Left forelimb (tissue), 1 donor: ENCODE results near the gene MAP7D1.
"Not testable (repeated sequence)": the region's sequence is repeated elsewhere in the genome, so short reads cannot be mapped to it uniquely, and the experiment has no call there.

Source experiments
- DNase-seq: peaks from one replicate; pipeline ENCODE4 v3.0.0-alpha.2; 2018; ENCODE audit warnings: low spot score

MAP7D1 gene

GRCh38 chr1:36168514-36168913 is 12.6 kb downstream of the MAP7D1 start:
- no peak for DNase-seq

- DNase-seq, result no peak
These were observed 14.9 kb downstream of the MAP7D1 start for GRCh38 chr1:36170643-36171412.

- no peak for DNase-seq
These were observed 16.2 kb downstream of the MAP7D1 start for GRCh38 chr1:36172017-36172747.

- DNase-seq, result no peak
These were observed 17.0 kb downstream of the MAP7D1 start for GRCh38 chr1:36172983-36173382.

- DNase-seq, result no peak
These were observed 18.8 kb downstream of the MAP7D1 start for GRCh38 chr1:36174713-36175112.

- no peak for DNase-seq
These were observed 19.5 kb downstream of the MAP7D1 start for GRCh38 chr1:36175137-36176095.

GRCh38 chr1:36176106-36176949 is 20.4 kb downstream of the MAP7D1 start:
- no peak for DNase-seq

GRCh38 chr1:36177589-36178431 is 21.9 kb downstream of the MAP7D1 start:
- no peak for DNase-seq

GRCh38 chr1:36178471-36179219 is 22.7 kb downstream of the MAP7D1 start:
- DNase-seq, result no peak

GRCh38 chr1:36179220-36179600 is 23.2 kb downstream of the MAP7D1 start:
- DNase-seq, result no peak

- no peak for DNase-seq
These were observed 26.8 kb downstream of the MAP7D1 start for GRCh38 chr1:36182734-36183133.

GRCh38 chr1:36183309-36183856 is 27.4 kb downstream of the MAP7D1 start:
- no peak for DNase-seq

GRCh38 chr1:36187800-36188593 is 32.0 kb downstream of the MAP7D1 start:
- peak; percentile 80 for DNase-seq

GRCh38 chr1:36196805-36197204 is 40.8 kb downstream of the MAP7D1 start:
- DNase-seq, result not testable (repeated sequence)

- DNase-seq, result no peak
These were observed 42.7 kb downstream of the MAP7D1 start for GRCh38 chr1:36198641-36199040.

- DNase-seq, result no peak
These were observed 44.2 kb downstream of the MAP7D1 start for GRCh38 chr1:36199934-36200741.

GRCh38 chr1:36203027-36203553 is 47.1 kb downstream of the MAP7D1 start:
- DNase-seq, result no peak
